D721Med (cell line): ENCODE measurements around the gene PLXNA4.

Experiments used
- DNase-seq: peaks from one replicate; pipeline ENCODE4 v3.0.0; 2011; ENCODE audit warnings: low spot score; ENCODE audit not compliant: insufficient read length
- FAIRE-seq: peaks from 2 replicates; lab custom pipeline; 2011; peaks lifted over from hg19 to GRCh38; lab: Jason Lieb, UNC
- CTCF ChIP-seq: IDR thresholded peaks from 2 replicates; pipeline ENCODE4 v1.5.1; 2012; ENCODE audit warnings: mild to moderate bottlenecking, control low read depth; ENCODE audit not compliant: insufficient read depth; ENCODE audit errors: missing control alignments

The PLXNA4 gene

GRCh38 chr7:132226957-132227290 is 349.3 kb downstream of the PLXNA4 start:
- no peak for DNase-seq
- TF ChIP-seq CTCF: no peak
- FAIRE-seq: no peak

GRCh38 chr7:132226046-132226956 is 350.0 kb downstream of the PLXNA4 start:
- no peak for FAIRE-seq
- no peak for DNase-seq
- TF ChIP-seq CTCF: no peak

- FAIRE-seq (no peak), DNase-seq (no peak)
- no peak for TF ChIP-seq CTCF
Measured at GRCh38 chr7:132225216-132226030, 350.8 kb downstream of the PLXNA4 start.

- FAIRE-seq: no peak
- no peak for DNase-seq
- no peak for TF ChIP-seq CTCF
Measured at GRCh38 chr7:132221356-132221755, 354.9 kb downstream of the PLXNA4 start.

GRCh38 chr7:132220060-132220459 is 356.2 kb downstream of the PLXNA4 start:
- no peak for FAIRE-seq
- no peak for TF ChIP-seq CTCF
- DNase-seq: no peak

- TF ChIP-seq CTCF: no peak
- DNase-seq (no peak), FAIRE-seq (no peak)
Measured at GRCh38 chr7:132218876-132219275, 357.4 kb downstream of the PLXNA4 start.
